Fibroblast of upper back skin (primary cell): ENCODE measurements around the gene AASDH.

Source experiments
- DNase-seq: peaks from one replicate; pipeline ENCODE4 v3.0.0-alpha.2; 2013

AASDH gene

GRCh38 chr4:56387023-56388001 lies at the start of gene AASDH:
AASDH (minus strand) TSS chr4:56387491; CDS start chr4:56384299, 3,192 bp downstream.
- peak; percentile 95 for DNase-seq

GRCh38 chr4:56435140-56435926 lies 48.0 kb upstream of the AASDH start, which contains the start of gene PPAT:
PPAT (minus strand) TSS chr4:56435615; CDS start chr4:56435477, 138 bp downstream.
- peak; percentile 98 for DNase-seq

GRCh38 chr4:56434599-56435139 lies 47.4 kb upstream of the AASDH start:
- peak; percentile 51 for DNase-seq

GRCh38 chr4:56433280-56433679 lies 46.0 kb upstream of the AASDH start:
- no peak for DNase-seq

GRCh38 chr4:56430203-56430602 lies 42.9 kb upstream of the AASDH start:
- DNase-seq = no peak

GRCh38 chr4:56427179-56427578 lies 39.9 kb upstream of the AASDH start:
- no peak for DNase-seq

- no peak for DNase-seq
Measured at GRCh38 chr4:56426273-56426672, 39.0 kb upstream of the AASDH start.

GRCh38 chr4:56425518-56425917 lies 38.2 kb upstream of the AASDH start:
- no peak for DNase-seq

- peak; percentile 32 for DNase-seq
Measured at GRCh38 chr4:56424697-56425514, 37.6 kb upstream of the AASDH start.

GRCh38 chr4:56424176-56424575 lies 36.9 kb upstream of the AASDH start:
- DNase-seq = no peak

- no peak for DNase-seq
Measured at GRCh38 chr4:56417396-56417795, 30.1 kb upstream of the AASDH start.

GRCh38 chr4:56416349-56416748 lies 29.1 kb upstream of the AASDH start:
- no peak for DNase-seq

- DNase-seq = peak; percentile 67
Measured at GRCh38 chr4:56414135-56414670, 26.9 kb upstream of the AASDH start.

- peak; percentile 98 for DNase-seq
Measured at GRCh38 chr4:56410247-56411062, 23.2 kb upstream of the AASDH start.

- DNase-seq = no peak
Measured at GRCh38 chr4:56409511-56410090, 22.3 kb upstream of the AASDH start.

GRCh38 chr4:56408978-56409377 lies 21.7 kb upstream of the AASDH start:
- no peak for DNase-seq

GRCh38 chr4:56406151-56406550 lies 18.9 kb upstream of the AASDH start:
- DNase-seq = no peak

GRCh38 chr4:56405016-56405415 lies 17.7 kb upstream of the AASDH start:
- DNase-seq = no peak

GRCh38 chr4:56400560-56400959 lies 13.3 kb upstream of the AASDH start:
- DNase-seq = no peak

- no peak for DNase-seq
Measured at GRCh38 chr4:56391270-56391669, 4.0 kb upstream of the AASDH start.

GRCh38 chr4:56389558-56389957 lies 2.3 kb upstream of the AASDH start:
- DNase-seq = no peak
